Stimulated activated CD8-positive, alpha-beta memory T cell treated with anti-CD3 and anti-CD28 coated beads, Interleukin-7, amount 100 ng/mL, for 4 hours (primary cell): ENCODE measurements around the gene DPYSL4.

Source experiments
- DNase-seq, 2 donors: peaks; one replicate each; pipeline ENCODE4 v3.0.0-alpha.2; 2020; ENCODE audit warnings: low read depth in 2 of 2

DPYSL4 gene

DNA sequence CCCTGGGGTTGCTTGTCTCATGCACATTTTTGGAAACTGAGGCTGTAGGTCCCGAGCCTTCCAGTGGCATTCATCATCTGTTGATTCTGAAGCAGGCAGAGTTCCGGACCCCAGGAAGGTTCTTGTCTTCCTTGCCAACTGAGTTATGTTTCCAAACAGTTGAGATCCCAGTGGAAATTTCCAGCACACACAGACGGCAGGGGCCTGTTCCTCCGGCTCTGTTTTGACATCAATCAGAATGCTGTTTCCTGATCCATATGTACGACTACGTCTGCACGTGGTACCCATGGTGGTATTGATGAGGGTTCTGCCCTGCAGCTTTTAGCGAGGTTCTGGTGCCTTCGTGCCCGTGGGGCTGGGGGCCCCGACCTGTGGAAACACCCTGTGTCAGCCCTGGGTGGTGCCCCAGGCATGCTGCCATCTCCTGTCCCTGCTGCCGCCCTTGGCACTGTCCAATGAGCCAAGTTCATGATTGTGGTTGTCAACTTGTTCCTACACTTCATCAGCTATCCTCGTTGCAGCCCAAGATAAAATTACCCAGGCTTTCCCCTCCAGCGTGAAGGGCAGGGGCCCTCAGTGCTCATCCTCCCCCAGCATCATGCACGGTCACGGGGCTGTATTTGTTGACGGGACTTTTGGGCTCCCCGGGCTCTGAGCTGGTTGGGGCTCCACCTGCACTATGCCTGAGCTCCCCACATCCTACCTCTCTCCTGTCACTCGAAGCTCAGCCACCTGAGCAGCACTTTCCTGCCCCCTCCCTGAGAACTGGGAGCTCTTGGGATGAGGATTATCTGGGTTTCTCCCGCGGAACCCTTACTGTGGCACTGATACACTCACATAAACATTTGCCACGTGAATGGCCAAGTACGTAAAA, 7.8 kb upstream of the DPYSL4 start:
- no peak for DNase-seq

DNA sequence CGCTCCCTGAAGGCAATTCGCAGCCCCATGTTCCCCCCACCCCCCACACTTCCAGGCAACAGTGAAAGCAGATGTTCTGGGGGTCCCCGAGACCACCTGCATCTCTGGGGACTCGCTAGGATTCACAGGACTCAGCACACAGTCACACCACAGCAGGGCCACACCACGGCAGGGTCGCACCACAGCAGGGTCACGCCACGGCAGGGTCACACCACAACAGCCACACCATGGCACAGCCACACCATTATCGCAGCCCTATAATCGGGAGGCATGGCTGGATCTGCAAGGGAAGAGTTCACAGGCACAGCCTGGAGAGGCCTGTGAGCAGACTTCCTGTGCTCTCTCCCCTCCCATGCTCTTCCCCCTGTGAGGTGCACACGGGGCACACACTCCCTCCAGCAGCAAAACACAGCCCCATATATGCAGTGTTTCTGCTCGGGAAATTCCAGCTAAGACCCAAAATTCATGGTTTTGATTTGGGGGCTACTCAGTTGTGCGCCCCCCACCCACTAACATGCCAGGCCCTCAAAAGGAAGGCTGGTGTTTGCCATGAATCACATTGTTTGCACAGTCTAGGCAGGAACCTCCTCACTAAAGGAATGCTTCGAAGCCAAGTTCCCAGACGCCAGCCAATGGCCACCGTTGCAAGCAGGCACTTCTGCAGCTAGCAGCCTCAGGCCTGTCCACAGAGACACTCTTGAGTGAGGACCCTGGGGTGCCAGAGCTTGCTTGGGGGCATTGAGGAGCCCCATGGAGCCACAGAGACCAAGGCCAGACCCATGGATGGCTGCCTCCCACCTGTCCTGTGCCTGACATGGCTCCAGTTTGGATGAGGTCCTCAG, 7.0 kb upstream of the DPYSL4 start:
- no peak for DNase-seq

DNA sequence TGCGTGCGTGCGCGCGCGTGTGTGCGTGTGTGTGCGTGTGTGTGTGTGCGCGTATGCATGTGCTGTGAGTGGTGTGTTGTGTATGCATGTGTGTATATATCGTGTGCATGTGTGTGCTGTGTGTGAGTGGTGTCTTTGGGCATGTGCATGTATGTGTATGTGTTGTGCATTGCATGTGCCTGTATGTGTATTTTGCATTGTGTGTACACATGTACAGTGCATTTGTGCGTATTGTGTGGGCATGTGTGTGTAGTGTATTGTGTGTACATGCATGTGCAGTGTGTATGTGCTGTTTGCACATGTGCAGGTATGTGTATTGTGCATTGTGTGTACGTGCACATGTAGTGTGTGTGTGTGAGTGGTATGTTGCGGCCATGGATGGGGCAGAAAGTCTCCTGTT, 6.0 kb upstream of the DPYSL4 start:
- no peak for DNase-seq

DNA sequence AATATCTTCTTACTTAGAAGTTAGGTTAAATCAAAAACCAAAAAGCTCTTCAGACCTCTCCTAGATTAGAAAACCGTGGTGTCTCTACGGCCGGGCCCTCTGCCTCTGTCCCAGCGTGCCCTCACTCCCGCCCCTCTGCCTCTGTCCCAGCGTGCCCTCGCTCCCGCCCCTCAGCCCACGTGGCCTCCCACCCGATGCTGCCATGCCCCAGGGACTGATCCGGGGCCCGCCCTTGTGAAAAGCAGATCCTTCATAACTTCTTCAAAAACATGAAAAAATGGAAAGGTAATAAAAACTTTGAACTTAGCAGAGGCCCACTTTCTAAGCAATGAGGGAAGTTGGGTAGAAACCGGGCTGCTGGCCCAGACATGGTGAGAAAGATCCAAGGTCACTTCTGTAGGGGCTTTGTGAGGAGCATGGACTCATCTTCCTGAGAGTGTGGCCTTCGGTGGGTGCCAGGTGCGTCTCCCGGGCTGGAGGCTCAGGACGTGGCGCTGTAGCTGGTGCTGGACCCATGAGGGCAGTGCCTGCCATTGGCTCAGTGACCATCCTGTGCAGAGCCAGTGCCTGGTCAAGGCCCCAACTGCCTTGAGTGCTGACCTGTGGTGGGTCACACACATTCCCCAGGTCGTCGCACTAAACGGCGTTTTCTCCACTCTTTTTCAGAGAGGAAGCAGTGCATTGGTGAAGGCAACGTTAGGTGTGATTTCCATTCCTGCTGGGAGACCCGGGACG, 4.9 kb upstream of the DPYSL4 start:
- no peak for DNase-seq

DNA sequence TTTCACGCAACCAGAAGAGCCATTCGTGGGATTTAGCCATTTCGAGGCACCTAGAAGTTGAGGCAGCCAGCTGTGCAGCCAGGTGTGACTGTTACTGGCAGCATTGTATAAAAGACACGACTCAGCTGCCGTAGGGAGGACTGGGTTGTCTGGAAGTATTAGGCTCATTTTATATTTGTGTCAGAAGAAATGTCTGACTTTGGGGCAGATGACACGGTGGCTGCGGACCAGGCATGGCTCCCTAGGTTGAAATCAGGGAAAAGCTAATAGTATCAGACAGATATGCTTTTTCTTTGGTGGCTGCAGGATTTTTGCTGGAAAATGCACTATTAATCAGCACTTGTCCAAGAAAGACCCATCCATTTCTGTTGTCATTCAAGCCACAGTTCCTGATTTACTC, 4.2 kb upstream of the DPYSL4 start:
- no peak for DNase-seq

DNA sequence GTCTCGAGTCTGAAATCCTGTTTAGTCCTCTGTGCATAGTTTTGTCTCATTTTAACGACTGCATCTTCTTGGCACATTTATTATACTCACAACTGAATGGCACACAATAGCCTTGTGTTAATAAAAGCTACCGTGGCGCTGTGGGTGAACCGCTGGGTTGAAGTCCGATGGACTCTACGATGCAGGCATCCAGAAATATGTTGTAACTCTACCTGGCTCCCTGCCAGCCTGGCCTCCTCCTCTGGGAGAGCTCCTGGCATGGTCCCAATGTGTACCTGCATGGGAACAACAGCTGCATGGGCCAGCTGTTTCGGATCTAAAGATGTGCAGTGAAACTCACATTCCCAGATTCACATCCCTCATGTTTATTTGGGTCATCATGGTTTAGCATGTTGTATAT, 3.7 kb upstream of the DPYSL4 start:
- DNase-seq: no peak

DNA sequence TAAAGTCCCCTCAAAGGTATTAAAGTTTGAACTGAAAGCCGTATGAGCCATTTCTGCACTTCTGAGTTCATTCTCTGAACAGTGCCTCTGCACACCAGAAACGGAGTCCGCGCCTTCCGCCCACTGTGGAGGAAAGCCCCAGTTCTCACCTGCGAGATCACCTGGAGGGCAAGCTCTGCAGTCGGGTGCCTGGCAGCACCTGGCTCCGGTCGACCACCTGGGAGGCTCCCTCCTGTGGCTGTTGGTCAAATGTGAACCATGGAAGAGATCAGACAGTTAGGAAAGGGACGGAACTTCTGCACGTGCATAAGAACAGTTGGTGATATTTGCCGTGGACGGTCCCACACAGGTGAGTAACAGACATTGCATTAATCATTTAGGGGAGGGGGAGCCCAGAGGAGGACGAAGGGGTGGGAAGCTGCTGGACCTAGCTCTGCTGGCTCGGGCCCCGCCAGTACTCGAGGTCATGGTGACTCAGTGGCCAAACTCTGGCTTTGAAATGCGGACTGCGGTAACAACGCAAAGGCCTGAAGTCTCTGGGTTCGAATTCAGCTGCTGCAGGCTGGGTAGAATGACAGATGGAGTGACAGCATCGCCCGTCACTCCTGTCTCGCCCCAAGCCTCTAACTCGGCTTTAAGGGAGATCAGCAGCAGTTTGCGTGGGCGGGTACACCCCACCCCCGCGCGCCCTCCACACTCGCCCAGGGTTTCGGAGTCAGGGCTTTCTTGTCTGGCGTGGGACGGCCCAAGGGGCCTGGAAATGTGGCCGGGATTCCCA, 1.7 kb upstream of the DPYSL4 start:
- no peak for DNase-seq

DNA sequence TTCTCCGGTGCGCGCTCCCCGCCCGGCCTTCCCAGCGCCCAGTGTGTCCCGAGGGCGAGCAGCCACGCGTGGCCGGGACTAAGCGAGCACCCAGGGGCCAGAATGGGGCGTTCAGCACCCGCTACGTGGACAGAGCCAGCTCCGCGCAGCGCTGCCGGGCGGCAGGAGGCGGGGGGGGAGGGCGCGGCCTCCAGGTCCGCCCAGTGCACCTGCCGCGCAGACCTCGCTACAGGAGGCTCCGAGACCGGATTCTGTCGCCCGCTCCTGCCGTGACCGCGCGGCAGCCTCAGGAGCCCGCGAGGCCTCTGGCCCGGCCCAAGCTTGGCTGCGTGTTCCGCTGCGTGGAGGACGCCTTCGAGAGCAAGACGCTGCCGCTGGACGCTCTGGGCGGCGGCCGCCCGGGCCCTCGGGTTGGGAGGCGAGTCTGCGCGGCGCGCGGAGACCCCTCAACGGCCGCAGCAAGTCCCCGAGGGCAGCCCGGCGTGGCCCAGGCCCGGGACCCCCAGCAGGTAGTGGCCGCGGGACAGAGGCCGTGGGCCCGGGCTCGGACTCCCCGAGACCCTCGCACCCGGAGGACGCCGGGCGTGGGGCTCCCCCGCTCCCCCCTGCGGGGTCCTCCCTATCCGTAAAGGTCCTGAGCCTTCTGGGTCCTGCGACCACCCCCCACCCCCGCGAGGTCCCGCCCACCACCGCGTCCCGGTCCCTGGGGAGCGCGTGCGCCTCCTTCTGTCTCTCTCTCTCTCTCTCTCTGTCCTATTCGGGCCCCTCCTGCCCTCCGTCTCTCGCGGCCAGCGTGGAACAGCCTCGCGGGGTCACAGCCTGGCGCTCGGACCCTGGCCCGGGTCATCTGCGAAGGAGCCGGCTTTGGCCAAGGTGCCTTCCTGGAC, 904 bp upstream of the DPYSL4 start:
- DNase-seq: peak in 1 of 2 donors; percentile 20

DNA sequence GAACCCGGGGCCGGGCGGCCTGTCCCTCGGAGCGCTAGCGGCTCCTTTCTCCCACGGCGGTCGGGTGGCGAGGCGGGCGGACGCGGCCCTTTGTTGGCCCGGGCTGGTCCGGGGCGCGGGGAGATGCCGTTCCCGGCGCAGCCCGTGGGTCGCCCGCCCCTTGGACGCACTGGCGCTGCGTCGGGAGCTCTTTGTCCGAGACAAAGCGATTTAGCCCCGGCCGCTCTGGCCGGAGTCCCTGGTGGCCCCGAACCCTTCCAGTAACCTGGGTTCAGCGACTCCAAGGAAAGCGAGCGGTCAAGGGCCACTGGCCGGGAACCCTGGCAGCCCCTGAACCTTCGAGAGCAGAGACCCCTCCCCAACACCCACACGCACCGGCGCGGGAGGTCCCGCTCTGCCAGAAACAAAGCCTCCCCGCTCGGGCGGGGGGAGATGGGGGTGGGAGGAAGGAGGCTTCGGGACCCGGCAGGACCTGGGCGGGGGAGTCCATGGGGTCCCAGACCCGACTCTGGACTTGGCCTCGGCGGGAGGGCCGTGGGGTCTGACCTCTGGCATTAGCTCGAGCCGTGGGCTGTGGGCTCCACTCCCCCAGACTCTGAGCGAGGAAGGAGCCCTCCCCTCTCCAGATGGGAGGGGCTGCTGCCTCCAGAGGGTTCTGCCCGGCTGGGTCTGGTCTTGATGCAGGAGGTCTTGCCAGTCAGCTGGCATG, 836 bp downstream of the DPYSL4 start:
- DNase-seq: no peak

DNA sequence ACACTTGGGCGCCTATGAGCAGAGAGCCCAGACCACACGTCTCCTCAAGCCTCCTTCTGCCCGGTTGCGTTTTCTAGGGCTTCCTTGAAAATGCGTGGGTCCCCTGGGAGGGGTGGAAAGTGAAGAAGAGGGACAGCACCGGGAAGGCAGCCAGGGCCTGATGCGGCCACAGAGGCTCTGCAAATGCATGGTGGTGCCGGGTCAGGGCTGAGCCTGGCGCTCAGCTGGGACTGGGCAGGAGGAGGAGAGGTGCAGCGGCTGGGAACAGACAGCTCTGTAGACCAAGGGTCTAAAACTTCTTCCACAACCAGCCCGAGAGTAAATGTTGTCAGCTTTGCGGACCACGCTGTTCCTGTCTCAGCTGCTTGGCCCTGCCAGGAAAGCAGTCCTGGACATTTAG, 1.6 kb downstream of the DPYSL4 start:
- no peak for DNase-seq

DNA sequence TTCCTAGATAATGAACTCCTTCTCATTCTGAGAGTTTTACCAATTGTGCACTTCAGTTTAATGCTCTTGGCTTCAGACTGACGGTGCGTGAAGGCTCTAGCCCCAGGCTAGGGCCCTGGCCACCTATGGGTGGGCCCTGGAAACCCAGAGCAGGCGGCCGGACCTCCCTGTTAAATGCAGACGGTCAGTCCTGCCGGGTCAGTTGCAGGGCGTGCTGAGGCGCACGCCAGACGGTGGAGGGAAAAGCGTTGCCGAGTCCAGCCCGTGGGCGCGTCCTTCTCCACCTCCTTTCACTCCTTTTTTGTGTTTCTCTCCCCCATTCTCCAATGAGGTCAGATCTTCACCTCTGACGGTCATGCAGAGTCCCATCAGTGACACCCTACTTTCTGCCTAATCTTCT, 2.3 kb downstream of the DPYSL4 start:
- DNase-seq: no peak

DNA sequence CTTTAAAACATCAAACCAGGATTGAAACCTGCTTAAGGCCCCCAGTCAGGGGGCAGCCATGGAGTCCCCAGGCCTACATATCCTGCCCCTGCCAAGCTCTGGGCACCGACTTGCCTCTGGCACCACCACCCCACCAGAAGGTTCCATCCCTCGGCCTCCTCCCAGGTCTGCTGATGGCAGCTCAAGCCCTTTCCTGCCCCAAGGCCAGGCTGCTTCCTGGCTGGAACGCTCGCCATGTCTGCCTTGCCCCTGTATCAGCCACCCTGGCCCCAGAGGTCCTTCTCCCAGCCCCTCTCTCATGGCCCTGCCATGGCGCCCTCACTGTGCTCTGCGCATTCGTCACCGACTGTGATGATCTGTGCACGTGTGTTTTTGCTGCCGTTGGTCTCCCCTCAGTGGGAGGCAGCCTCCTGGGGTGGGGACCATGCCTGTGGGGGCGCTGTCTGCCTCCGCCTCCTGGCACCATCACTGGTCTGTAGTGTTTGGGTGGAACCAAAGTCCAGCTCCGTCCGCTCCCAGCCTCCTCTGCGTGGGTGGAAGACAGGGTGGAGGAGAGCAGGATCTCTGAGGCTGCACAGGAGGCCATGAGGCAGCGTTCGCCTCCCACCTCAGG, 3.2 kb downstream of the DPYSL4 start:
- DNase-seq: no peak

DNA sequence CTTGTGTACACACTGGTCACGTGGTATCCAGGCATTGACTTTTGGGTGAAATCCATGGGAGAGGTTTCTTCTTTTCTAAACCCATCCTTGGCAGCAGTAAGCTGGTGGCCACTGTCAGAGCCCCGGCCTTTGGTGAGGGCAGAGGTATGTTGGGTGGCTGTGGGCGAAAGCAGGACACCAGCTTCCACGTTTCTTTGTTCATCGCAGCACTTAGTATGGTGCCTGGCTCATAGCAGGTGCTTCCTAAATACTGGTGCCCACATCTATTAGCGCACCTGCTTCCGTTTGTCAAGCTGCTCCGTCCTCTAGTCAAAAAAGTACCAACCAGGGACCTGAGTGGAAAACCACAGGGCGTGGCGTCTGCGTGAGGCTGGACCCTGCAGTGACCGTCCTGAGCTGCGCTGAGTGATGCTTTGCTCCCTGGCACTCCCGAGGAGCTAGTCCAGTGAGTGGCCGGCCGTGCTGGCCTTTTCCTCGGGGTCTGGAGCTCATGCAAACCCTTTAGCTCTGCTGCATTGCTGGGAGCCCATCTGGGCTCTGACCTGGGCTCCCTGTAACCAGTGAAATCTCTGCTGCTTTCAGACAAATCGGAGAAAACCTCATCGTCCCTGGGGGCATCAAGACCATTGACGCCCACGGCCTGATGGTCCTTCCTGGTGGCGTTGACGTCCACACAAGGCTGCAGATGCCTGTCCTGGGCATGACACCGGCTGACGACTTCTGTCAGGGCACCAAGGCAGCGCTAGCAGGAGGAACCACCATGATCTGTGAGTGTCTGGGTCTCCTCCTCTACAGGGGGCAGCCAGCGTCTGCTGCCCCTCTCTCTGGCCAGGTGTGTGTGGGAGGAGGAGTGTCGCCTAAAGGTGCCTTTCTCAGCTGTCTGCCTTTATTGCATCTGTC, 5.6 kb downstream of the DPYSL4 start:
- no peak for DNase-seq

DNA sequence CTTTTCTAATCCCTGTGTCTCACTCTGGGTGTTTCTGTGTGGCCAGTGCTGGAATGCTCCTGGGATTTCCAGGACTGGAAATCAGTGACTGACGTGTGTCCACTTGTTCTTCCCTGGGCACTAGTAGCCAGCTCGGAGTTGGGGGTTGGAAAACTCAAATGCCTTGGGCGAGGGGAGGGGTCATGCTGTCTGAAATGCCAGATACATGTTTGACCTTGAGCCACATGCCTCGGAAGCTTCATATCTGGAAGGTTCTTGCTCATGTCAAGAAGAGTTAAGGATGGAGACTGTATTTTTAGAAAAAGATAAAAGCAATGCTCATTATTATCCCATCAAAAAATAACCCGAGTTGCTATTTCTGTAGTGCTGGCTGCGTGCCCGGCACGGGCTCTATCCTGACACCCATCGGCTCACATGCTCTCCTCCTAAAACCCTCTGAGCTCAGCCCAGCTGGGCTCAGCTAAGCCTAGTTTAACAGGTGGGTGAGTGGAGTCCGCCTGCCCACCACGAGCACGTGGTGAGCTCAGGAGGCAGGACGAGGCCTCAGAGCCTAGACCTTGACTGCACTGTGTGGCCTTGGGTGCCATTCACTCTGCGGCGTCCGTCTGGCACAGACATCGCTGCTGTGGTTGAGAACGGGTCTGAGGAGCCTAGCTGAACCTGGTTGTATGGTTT, 6.4 kb downstream of the DPYSL4 start:
- DNase-seq: no peak

DNA sequence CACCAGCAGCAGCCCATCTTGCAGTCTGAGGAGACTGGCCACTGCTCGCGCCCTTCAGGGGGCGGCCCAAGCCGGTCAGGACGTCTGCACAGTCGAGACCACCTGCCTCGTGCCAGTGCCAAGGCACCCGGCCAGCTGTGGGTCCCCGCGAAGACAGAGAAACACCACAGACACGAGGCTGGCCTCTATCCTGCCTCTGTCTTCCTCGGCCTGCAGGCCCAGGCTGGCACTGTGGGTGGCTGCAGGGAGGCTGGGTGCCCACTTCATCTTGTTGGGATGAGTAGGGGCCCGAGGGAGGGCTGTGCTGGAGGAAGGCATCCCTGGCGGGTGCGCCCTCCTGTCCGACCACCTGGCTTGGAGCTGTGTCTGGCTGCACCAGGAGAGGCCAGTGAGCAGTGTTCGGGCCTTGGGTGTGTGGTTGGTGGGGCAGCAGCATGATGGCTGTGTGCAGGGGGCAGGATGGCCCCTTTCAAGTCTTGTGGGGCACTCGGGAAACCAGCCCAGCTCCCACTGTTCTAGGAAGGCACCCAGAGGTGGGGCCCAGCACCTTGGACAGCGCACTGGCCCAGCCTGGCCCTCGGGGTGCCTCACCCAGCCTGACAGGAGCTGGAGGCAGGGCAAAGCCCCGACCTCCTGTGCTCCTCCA, 7.3 kb downstream of the DPYSL4 start:
- DNase-seq: no peak

DNA sequence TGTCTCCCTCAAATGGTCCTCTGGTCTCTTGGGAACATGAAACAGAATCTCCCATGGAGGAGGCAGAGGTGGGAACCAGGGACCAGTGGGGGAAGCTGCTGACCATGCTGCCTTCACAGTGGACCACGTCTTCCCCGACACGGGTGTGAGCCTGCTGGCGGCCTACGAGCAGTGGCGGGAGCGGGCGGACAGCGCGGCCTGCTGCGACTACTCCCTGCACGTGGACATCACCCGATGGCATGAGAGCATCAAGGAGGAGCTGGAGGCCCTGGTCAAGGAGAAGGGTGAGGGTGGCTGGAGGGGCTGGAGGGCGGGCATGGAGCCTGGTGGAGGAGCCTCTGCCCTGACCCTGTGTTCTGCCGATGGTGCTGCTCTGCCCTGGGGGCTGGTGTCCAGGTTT, 8.0 kb downstream of the DPYSL4 start:
- no peak for DNase-seq

DNA sequence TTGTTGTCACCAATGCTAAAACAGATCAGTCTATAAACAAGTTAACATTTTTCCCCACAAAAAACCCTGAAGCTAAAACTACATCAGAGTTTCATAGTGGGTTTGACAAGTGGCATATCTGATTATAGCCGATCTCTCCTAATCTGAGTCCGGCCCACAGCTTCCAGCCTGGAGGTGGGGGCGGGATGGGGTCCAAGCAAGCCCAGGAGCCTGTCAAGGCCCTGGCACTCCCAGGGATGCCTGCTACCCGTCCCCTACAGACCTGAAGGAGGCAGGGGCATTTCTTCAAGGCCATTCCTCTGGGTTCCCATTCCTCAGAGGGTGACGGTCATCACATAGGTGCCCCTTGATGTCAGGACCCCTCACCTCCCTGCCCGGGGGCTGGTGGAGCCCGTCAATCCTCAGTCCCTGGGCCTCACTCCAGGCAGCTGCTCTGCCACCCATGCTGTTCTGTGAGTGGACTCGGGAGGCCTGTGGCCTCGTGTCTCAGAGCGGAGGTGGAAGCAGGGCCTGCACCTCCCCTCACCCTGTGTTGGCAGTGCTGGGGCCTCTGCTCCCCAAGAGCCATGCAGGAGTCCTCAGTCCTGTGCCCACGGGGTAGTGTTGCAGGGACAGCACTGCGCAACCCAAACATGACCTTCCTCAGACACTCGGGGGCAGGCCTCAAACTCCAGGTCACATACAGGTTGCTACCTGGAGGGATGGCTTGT, 8.8 kb downstream of the DPYSL4 start:
- no peak for DNase-seq
